ENCODE data around the gene FUT2.

FUT2 gene

DNA sequence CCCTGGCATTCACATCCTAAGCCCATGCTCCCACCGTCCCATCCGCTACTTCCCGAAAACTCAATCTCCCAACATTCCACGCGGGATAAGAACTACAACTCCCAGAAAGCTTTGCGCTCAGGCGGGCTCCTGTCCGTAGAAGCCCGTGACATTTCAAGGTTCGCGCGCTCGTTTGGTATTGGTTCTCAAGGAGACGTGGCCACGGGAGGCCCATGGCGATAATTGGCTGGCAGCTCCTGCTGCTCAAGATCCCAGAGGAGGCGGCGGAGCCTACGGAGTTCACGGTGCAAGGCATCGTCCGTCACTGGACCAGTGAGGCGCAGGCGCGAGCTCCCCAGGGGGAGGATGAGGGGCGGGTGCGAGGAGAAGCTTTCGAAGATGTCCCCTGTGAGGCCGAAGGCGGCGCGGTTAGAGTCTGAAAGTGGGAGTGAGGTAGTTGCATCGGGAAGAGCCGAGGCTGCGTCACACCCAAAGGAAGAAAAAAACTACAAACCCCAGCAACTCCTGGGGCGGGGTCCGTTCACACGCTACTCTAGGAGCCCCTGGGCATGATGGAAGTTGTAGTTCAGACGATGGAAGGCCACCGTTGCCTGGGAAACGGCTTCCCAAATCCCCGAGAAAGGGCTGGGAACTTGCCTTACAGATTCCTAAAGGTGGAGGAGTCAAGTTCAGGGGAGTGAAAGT lies 25.0 kb downstream of the FUT2 start:
- Histone ChIP-seq H3K4me3 (peak overlapping the region; percentile 79), H3K27ac (peak overlapping the region; percentile 51 to 95)
- TF ChIP-seq CTCF (IDR thresholded peaks at IDR 0.05) = no peak
- DNase-seq (ENCODE audit: low spot score) = peak; percentile 99

DNA sequence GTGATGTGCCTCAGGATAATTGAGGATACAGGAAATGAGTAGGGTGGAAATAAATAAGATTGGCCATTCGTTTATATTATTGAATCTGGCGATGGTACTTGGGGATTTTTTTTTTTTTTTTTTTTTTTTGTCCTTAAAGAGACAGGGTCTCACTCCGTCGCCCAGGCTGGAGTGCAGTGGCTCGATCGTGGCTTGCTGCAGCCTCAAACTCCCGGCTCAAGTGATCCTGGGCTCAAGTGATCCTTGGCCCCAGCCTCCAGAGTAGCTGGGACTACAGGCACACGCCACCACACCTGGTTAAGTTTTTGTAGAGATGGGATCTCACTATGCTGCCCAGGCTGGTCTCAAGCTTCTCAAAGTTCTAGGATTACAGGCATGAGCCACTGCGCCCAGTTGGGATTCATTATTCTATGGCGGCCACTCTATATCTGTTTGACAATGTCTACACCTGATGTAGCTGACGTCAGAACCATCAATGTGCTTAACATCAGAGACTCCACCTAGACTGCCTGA lies 26.5 kb downstream of the FUT2 start:
- no peak for TF ChIP-seq CTCF (IDR thresholded peaks at IDR 0.05)
- Histone ChIP-seq H3K4me3 (no peak overlapping the region), H3K27ac (no peak overlapping the region)
- DNase-seq (ENCODE audit: low spot score) = no peak

DNA sequence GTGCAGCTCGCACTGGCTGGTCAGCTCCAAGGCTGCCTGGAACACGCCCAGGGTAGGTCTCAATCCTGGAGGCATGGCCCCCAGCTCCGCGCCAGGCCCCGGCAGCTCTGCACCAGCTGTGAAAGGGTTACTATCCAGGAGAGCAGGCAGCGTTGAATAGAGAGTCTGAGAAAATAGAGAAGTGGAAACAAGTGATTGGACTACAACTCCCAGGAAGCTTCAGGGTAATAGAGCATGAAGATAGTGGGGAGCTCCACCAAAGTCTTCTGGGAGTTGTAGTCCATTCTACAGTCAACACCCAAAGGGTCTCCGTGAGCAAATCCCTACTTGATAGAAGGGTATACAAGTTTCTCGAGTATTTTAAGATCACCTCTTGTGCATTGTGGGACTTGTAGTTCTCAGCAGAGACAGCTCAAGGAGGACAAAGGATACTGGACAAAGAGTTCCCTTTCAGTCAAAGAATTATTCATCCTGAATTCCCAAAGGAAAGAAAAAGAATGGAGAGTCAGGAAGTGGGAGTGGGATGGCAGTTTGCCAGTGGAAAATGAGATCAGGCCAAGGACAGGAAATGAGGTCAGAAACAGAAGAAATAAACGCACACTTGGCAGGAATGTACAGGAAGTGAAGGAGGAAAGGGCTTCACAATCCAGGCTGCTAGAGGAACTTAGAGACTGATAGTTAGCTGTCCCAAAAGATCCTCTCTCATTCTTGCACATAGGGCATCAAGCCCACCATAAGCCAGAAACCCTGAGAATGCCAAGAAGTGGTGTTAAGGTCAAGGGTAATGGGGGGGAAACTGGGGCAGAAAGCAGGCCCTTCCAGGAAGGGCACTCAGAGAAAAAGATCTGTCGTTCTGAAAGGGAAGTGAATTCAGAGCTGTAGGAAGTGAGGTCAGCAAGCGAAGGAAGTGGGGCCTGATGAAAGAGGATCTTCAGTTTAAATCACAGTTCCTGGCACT lies 29.3 kb downstream of the FUT2 start:
- DNase-seq (ENCODE audit: low spot score) = no peak
- Histone ChIP-seq H3K27ac (peak overlapping the region in 1 of 2 donors; percentile 62), H3K4me3 (peak overlapping the region; percentile 3)
- no peak for TF ChIP-seq CTCF (IDR thresholded peaks at IDR 0.05)

- TF ChIP-seq CTCF (IDR thresholded peaks at IDR 0.05) = no peak
- no peak for DNase-seq (ENCODE audit: low spot score)
- Histone ChIP-seq H3K27ac (peak overlapping the region in 1 of 2 donors; percentile 62), H3K4me3 (no peak overlapping the region)
These were observed 30.8 kb downstream of the FUT2 start for GRCh38 chr19:48726556-48726955.

- H3K27ac ChIP-seq = no peak overlapping the region
- TF ChIP-seq CTCF (IDR thresholded peaks at IDR 0.05) = no peak
- H3K4me3 ChIP-seq = no peak overlapping the region
- DNase-seq (ENCODE audit: low spot score) = no peak
These were observed 33.3 kb downstream of the FUT2 start for GRCh38 chr19:48728911-48729664.

DNA sequence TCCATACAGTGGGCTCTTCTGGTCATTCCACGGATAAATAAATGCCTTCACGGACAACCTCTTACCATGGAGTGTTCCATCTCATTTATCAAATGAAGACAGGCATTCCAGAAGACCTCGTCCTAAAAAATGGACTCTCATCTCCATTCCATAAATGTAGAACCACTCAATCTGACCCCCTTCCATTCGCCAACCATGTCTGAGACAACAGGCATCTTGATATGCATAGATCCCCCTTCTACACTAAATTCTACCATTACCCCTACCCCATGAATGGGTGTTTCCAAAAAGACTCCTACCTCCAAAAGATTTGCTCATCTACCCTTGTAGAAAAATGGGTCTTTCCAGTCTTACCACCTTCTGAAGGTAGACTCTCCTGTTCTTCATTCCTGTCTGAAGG lies 35.7 kb downstream of the FUT2 start:
- DNase-seq (ENCODE audit: low spot score) = no peak
- no peak overlapping the region for H3K4me3 ChIP-seq

More for the DNA sequence above, 35.7 kb downstream of the FUT2 start:
- H3K27ac ChIP-seq = no peak overlapping the region
- TF ChIP-seq CTCF (IDR thresholded peaks at IDR 0.05) = no peak
